ENCODE results near the gene MRTFB. TPM values are rescaled to one million over a fixed set of nuclear protein-coding genes. Genes with fewer than 3 reads are reported as not detected.
A peak's percentile ranks its signal among the peaks of the same experiment; 100 is the strongest.

MRTFB gene
- total RNA-seq, 1 experiment from 2014 or later: 67.3 TPM

DNA sequence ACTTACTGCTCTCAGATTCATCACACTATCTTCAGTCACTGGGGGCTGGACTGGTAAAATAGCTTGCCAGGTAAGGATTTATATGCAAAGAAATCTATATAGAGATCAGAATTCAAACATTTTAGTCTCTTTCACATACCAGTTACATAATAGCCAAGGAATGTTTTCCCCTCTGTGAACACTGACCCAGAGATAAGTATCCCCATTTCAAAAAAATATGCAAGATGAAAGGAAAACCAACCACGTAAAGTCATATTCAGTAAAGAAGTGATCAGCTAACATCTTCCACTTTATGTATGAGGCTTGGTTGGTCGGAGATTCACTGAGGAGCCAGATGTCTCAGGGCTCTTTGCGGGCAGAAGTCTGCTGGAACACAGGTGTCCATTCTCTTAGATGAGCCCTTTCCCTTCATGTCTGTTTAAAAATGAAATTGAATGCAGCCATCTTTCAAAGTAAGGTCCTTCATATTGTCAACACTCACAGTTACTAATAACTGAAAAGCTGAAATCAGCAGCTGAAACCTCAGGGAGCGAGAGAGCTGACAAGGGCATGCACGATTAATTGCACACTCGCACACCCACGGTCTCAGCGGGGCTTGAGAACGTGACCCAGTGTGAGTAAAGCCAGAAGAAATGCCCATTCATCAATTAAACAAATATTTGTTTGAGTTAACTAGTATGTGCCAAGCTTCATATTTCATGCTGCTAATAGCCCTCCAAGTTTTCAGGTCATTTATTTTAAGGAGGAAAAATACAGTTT lies 161.2 kb downstream of the MRTFB start:
- Mint-ChIP-seq H3K4me3 (ENCODE audit: low read depth, unreplicated experiment) (no peak overlapping the region), H3K27ac (ENCODE audit: unreplicated experiment) (no peak overlapping the region), H3K36me3 (ENCODE audit: insufficient read depth, unreplicated experiment) (peaks cover 22% of the 10 kb centered on the region), H3K4me1 (ENCODE audit: low read depth, unreplicated experiment) (no peaks in the 10 kb centered on the region), H3K9me3 (ENCODE audit: low read depth, unreplicated experiment) (no peaks in the 10 kb centered on the region), H3K27me3 (ENCODE audit: unreplicated experiment) (no peaks in the 10 kb centered on the region)
- DNase-seq: peak; percentile 14
- CTCF ChIA-PET: interaction anchor here (1.1 kb wide), 1 partner anchor 308 kb away, joined by 3 read pairs; no protein-coding TSS in a partner anchor
- TF ChIP-seq, protein P1, sequence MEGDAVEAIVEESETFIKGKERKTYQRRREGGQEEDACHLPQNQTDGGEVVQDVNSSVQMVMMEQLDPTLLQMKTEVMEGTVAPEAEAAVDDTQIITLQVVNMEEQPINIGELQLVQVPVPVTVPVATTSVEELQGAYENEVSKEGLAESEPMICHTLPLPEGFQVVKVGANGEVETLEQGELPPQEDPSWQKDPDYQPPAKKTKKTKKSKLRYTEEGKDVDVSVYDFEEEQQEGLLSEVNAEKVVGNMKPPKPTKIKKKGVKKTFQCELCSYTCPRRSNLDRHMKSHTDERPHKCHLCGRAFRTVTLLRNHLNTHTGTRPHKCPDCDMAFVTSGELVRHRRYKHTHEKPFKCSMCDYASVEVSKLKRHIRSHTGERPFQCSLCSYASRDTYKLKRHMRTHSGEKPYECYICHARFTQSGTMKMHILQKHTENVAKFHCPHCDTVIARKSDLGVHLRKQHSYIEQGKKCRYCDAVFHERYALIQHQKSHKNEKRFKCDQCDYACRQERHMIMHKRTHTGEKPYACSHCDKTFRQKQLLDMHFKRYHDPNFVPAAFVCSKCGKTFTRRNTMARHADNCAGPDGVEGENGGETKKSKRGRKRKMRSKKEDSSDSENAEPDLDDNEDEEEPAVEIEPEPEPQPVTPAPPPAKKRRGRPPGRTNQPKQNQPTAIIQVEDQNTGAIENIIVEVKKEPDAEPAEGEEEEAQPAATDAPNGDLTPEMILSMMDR (IDR thresholded peaks at IDR 0.05; ENCODE audit: unreplicated experiment): no peak
- BruUV-seq (replicated peaks): no TSS peak
- intact Hi-C loops (cut with micrococcal nuclease; ENCODE audit: unreplicated experiment): loop anchor here (5.0 kb wide), 1 partner anchor 310 kb away; the partner anchor contains the start of gene ERCC4

- Mint-ChIP-seq H3K27ac (ENCODE audit: unreplicated experiment) (no peak overlapping the region), H3K27me3 (ENCODE audit: unreplicated experiment) (no peaks in the 10 kb centered on the region), H3K36me3 (ENCODE audit: insufficient read depth, unreplicated experiment) (peaks cover 19% of the 10 kb centered on the region), H3K9me3 (ENCODE audit: low read depth, unreplicated experiment) (no peaks in the 10 kb centered on the region), H3K4me1 (ENCODE audit: low read depth, unreplicated experiment) (no peaks in the 10 kb centered on the region), H3K4me3 (ENCODE audit: low read depth, unreplicated experiment) (no peak overlapping the region)
- CTCF ChIA-PET: no interaction called here
- intact Hi-C loops (cut with micrococcal nuclease; ENCODE audit: unreplicated experiment): no loop called here
- BruUV-seq (replicated peaks): no TSS peak
- DNase-seq: no peak
- TF ChIP-seq, protein P1 (IDR thresholded peaks at IDR 0.05; ENCODE audit: unreplicated experiment): no peak
Measured at GRCh38 chr16:14236401-14236800, 165.3 kb downstream of the MRTFB start.

DNA sequence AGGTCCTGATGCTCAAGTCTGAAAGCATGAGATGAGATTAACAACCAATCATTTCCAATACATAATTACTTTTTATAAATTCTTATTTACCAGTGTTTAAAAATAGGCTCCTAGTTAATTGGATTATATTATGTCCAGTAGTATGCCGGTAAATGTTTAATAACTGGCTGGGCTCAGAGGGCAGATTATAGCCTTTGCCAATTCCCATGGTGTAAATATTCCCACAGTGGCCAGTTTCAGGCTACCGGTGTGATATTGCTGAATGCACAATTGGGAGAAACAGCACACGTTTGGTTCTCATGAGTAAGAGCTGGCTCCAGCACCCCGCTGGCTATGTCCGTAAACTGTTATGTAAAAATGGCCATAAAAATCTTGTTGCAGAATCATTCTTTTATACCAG lies 167.6 kb downstream of the MRTFB start:
- no peaks in the 10 kb centered on the region for H3K9me3 Mint-ChIP-seq (ENCODE audit: low read depth, unreplicated experiment)
- CTCF ChIA-PET: no interaction called here

GRCh38 chr16:14239791-14240190 lies 168.7 kb downstream of the MRTFB start:
- no peak overlapping the region for H3K27ac Mint-ChIP-seq (ENCODE audit: unreplicated experiment)
- H3K27me3 Mint-ChIP-seq (ENCODE audit: unreplicated experiment): no peaks in the 10 kb centered on the region
- intact Hi-C loops (cut with micrococcal nuclease; ENCODE audit: unreplicated experiment): no loop called here
- CTCF ChIA-PET: no interaction called here
- no peaks in the 10 kb centered on the region for H3K9me3 Mint-ChIP-seq (ENCODE audit: low read depth, unreplicated experiment)
- H3K4me1 Mint-ChIP-seq (ENCODE audit: low read depth, unreplicated experiment): no peaks in the 10 kb centered on the region
- no TSS peak for BruUV-seq (replicated peaks)
- no peak overlapping the region for H3K4me3 Mint-ChIP-seq (ENCODE audit: low read depth, unreplicated experiment)
- TF ChIP-seq, protein P1 (IDR thresholded peaks at IDR 0.05; ENCODE audit: unreplicated experiment): no peak
- DNase-seq: no peak
- H3K36me3 Mint-ChIP-seq (ENCODE audit: insufficient read depth, unreplicated experiment): peaks cover 12% of the 10 kb centered on the region

More for the DNA sequence above, 167.6 kb downstream of the MRTFB start:
- no peaks in the 10 kb centered on the region for H3K4me1 Mint-ChIP-seq (ENCODE audit: low read depth, unreplicated experiment)
- intact Hi-C loops (cut with micrococcal nuclease; ENCODE audit: unreplicated experiment): no loop called here
- no peak for DNase-seq
- no peak overlapping the region for H3K27ac Mint-ChIP-seq (ENCODE audit: unreplicated experiment)
- no TSS peak for BruUV-seq (replicated peaks)
- TF ChIP-seq, protein P1 (IDR thresholded peaks at IDR 0.05; ENCODE audit: unreplicated experiment): no peak
- no peaks in the 10 kb centered on the region for H3K27me3 Mint-ChIP-seq (ENCODE audit: unreplicated experiment)
- H3K36me3 Mint-ChIP-seq (ENCODE audit: insufficient read depth, unreplicated experiment): peaks cover 19% of the 10 kb centered on the region
- H3K4me3 Mint-ChIP-seq (ENCODE audit: low read depth, unreplicated experiment): no peak overlapping the region
